HepG2 (cell line): ENCODE measurements around the gene RNPEPL1. TPM values are rescaled to one million over a fixed set of nuclear protein-coding genes. Genes with fewer than 3 reads are reported as not detected.
A peak's percentile ranks its signal among the peaks of the same experiment; 100 is the strongest.

Experiments used
- ARHGAP35 ChIP-seq: sonication (generic); formaldehyde crosslinking; IDR thresholded peaks from 2 replicates; pipeline ENCODE4 v1.9.0; 2022; ENCODE audit warnings: mild to moderate bottlenecking, inconsistent platforms, moderate library complexity, missing genetic modification reagents, borderline replicate concordance
- BRF2 ChIP-seq: sonication (generic); formaldehyde crosslinking; IDR thresholded peaks from 2 replicates; pipeline ENCODE4 v1.8.1; 2022; ENCODE audit warnings: mild to moderate bottlenecking, missing genetic modification reagents
- DZIP1 ChIP-seq: sonication (generic); formaldehyde crosslinking; IDR thresholded peaks from 2 replicates; pipeline ENCODE4 v1.5.0; 2020; ENCODE audit warnings: mild to moderate bottlenecking, missing genetic modification reagents
- KAT2B ChIP-seq: fragments of 150-350 bp; IDR thresholded peaks from 2 replicates; pipeline ENCODE4 v1.6.1; 2014; ENCODE audit warnings: low read depth, low read length, borderline replicate concordance
- MIER3 ChIP-seq: IDR thresholded peaks from 2 replicates; pipeline ENCODE4 v1.6.1; 2016; ENCODE audit warnings: missing compliant biosample characterization, borderline replicate concordance
- MXD1 ChIP-seq: sonication (generic); formaldehyde crosslinking; IDR thresholded peaks from 2 replicates; pipeline ENCODE4 v1.4.0; 2020; ENCODE audit warnings: mild to moderate bottlenecking, missing genetic modification reagents
- MXI1 ChIP-seq: IDR thresholded peaks from 3 replicates; pipeline ENCODE4 v1.6.1; 2012; ENCODE audit warnings: low read depth, low read length, inconsistent platforms, borderline replicate concordance
- NFIC ChIP-seq: IDR thresholded peaks from 2 replicates; pipeline ENCODE4 v1.6.1; 2012; ENCODE audit warnings: mild to moderate bottlenecking, low read length, inconsistent platforms
- RELA ChIP-seq: sonication (generic); formaldehyde crosslinking; IDR thresholded peaks from 2 replicates; pipeline ENCODE4 v1.4.0; 2020; ENCODE audit warnings: missing genetic modification reagents
- SP5 ChIP-seq: IDR thresholded peaks from 2 replicates; pipeline ENCODE4 v1.6.1; 2016; ENCODE audit warnings: low read depth, borderline replicate concordance
- TAF1 ChIP-seq: sonication (generic); formaldehyde crosslinking; IDR thresholded peaks from 2 replicates; pipeline ENCODE4 v1.4.0; 2020; ENCODE audit warnings: missing genetic modification reagents
- ZBTB7A ChIP-seq: sonication (generic); formaldehyde crosslinking; IDR thresholded peaks from 2 replicates; pipeline ENCODE4 v1.8.0; 2022; ENCODE audit warnings: mild to moderate bottlenecking, missing genetic modification reagents
- ZNF3 ChIP-seq: IDR thresholded peaks from 2 replicates; pipeline ENCODE4 v1.7.0; 2017; ENCODE audit warnings: inconsistent platforms
- ZNF326 ChIP-seq: sonication (generic); formaldehyde crosslinking; IDR thresholded peaks from 2 replicates; pipeline ENCODE4 v1.4.0; 2020; ENCODE audit warnings: missing genetic modification reagents, borderline replicate concordance
- ZNF331 ChIP-seq: sonication (generic); formaldehyde crosslinking; IDR thresholded peaks from 2 replicates; pipeline ENCODE4 v1.4.0; 2020; ENCODE audit warnings: missing genetic modification reagents
- ZNF558 ChIP-seq: sonication (generic); formaldehyde crosslinking; IDR thresholded peaks from 2 replicates; pipeline ENCODE4 v1.9.0; 2022; ENCODE audit warnings: mild to moderate bottlenecking, missing genetic modification reagents, borderline replicate concordance
- ZNF598 ChIP-seq: sonication (generic); formaldehyde crosslinking; IDR thresholded peaks from 2 replicates; pipeline ENCODE4 v1.5.1; 2020; ENCODE audit warnings: mild to moderate bottlenecking, missing genetic modification reagents, borderline replicate concordance
- ZNF724P ChIP-seq: sonication (generic); formaldehyde crosslinking; IDR thresholded peaks from 2 replicates; pipeline ENCODE4 v1.8.0; 2022; ENCODE audit warnings: missing genetic modification reagents, borderline replicate concordance
- ZNF83 ChIP-seq: sonication (generic); formaldehyde crosslinking; IDR thresholded peaks from 2 replicates; pipeline ENCODE4 v1.4.0; 2020; ENCODE audit warnings: missing genetic modification reagents, mild to moderate bottlenecking, borderline replicate concordance
- ZNF839 ChIP-seq: sonication (generic); formaldehyde crosslinking; IDR thresholded peaks from 2 replicates; pipeline ENCODE4 v1.4.0; 2020; ENCODE audit warnings: missing genetic modification reagents, mild to moderate bottlenecking, borderline replicate concordance
- polyA plus RNA-seq, 8 experiments: library from polyadenylated mRNA; depleted of rRNA in 3 of 8; stranded (reverse) in 7 of 8; unstranded in 1 of 8; fragments of >200 nt; fragmentation: Illumina TruSeq in 4 of 8; extraction: Trizol in 4 of 8; gene quantifications; 2 replicates each; pipeline versions ENCODE4 v1.2.1 to v1.2.3, GENCODE V29; 2011 to 2016; ENCODE audit warnings: low read depth in 4 of 8, missing spikeins in 1 of 8, mixed read lengths in 1 of 8; ENCODE audit not compliant: insufficient read depth in 1 of 8
- total RNA-seq, 5 experiments: library from RNA; depleted of rRNA; stranded (reverse); fragments of >200 nt; fragmentation: Illumina TruSeq; extraction: Trizol; gene quantifications; 2 replicates each; pipeline ENCODE4 v1.2.3, GENCODE V29; 2016; ENCODE audit warnings: low read depth in 1 of 5
- TF ChIP-seq, protein P1 (sequence below): sonication (generic); formaldehyde crosslinking; IDR thresholded peaks from 2 replicates; pipeline ENCODE4 v1.4.0; 2020; ENCODE audit warnings: missing genetic modification reagents, mild to moderate bottlenecking, borderline replicate concordance
- TF ChIP-seq, protein P2 (sequence below): sonication (generic); formaldehyde crosslinking; IDR thresholded peaks from 2 replicates; pipeline ENCODE4 v1.4.0; 2020; ENCODE audit warnings: mild to moderate bottlenecking, missing genetic modification reagents

RNPEPL1 gene
- total and polyA plus RNA-seq, 2 of the 13 experiments (the other 11 are each of a cell fraction or from before 2014, with no cell fraction given), result 13.0 to 18.0 TPM

- TF ChIP-seq, protein P1, sequence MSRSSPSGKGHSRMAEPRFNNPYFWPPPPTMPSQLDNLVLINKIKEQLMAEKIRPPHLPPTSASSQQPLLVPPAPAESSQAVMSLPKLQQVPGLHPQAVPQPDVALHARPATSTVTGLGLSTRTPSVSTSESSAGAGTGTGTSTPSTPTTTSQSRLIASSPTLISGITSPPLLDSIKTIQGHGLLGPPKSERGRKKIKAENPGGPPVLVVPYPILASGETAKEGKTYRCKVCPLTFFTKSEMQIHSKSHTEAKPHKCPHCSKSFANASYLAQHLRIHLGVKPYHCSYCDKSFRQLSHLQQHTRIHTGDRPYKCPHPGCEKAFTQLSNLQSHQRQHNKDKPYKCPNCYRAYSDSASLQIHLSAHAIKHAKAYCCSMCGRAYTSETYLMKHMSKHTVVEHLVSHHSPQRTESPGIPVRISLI (CRISPR knock-in tag), result peak; percentile 73; the same call in 1 of the 2 replicates
- peak; percentile 85; the same call in 1 of the 2 replicates for TF ChIP-seq ZNF83
- TF ChIP-seq ZNF598, result 0 out of 2 replicates have a peak, but pooled peaks have one; percentile 28
- no peak for TF ChIP-seq KAT2B
- TF ChIP-seq SP5 (CRISPR knock-in tag), result peak; percentile 4; the same call in 1 of the 2 replicates
- TF ChIP-seq ZNF331 (CRISPR knock-in tag), result peak; percentile 75
- TF ChIP-seq MIER3 (CRISPR knock-in tag), result peak; percentile 75; the same call in 1 of the 2 replicates
- no peak; the same call in none of the 2 replicates for TF ChIP-seq ZNF724P
- TF ChIP-seq ZBTB7A (CRISPR knock-in tag), result no peak
- TF ChIP-seq, protein P2, sequence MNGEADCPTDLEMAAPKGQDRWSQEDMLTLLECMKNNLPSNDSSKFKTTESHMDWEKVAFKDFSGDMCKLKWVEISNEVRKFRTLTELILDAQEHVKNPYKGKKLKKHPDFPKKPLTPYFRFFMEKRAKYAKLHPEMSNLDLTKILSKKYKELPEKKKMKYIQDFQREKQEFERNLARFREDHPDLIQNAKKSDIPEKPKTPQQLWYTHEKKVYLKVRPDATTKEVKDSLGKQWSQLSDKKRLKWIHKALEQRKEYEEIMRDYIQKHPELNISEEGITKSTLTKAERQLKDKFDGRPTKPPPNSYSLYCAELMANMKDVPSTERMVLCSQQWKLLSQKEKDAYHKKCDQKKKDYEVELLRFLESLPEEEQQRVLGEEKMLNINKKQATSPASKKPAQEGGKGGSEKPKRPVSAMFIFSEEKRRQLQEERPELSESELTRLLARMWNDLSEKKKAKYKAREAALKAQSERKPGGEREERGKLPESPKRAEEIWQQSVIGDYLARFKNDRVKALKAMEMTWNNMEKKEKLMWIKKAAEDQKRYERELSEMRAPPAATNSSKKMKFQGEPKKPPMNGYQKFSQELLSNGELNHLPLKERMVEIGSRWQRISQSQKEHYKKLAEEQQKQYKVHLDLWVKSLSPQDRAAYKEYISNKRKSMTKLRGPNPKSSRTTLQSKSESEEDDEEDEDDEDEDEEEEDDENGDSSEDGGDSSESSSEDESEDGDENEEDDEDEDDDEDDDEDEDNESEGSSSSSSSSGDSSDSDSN (CRISPR knock-in tag), result peak; percentile 63
- peak; percentile 80; the same call in 1 of the 2 replicates for TF ChIP-seq BRF2 (CRISPR knock-in tag)
- TF ChIP-seq ZNF3 (CRISPR knock-in tag), result no peak
- TF ChIP-seq DZIP1 (CRISPR knock-in tag), result no peak
- TF ChIP-seq MXD1 (CRISPR knock-in tag), result peak; percentile 81
- TF ChIP-seq ZNF839 (CRISPR knock-in tag), result peak; percentile 57; the same call in 1 of the 2 replicates
- TF ChIP-seq ARHGAP35, result no peak
- peak; percentile 89; the same call in 2 of the 3 replicates for TF ChIP-seq MXI1
- no peak for TF ChIP-seq ZNF326 (CRISPR knock-in tag)
- peak; percentile 64; the same call in 1 of the 2 replicates for TF ChIP-seq ZNF558 (CRISPR knock-in tag)
- peak; percentile 90 for TF ChIP-seq TAF1
- no peak for TF ChIP-seq NFIC
- 0 out of 2 replicates have a peak, but pooled peaks have one; percentile 33 for TF ChIP-seq RELA (CRISPR knock-in tag)
Measured at GRCh38 chr2:240586198-240586918, 18.1 kb downstream of the RNPEPL1 start, which contains the start of gene CAPN10 (continued).
